HepG2 (cell line): ENCODE results near the gene CTRL. TPM values are rescaled to one million over a fixed set of nuclear protein-coding genes. Genes with fewer than 3 reads are reported as not detected.

Source experiments
- AKNA ChIP-seq: sonication (generic); formaldehyde crosslinking; IDR thresholded peaks from 2 replicates; pipeline ENCODE4 v1.4.0; 2020; ENCODE audit warnings: missing genetic modification reagents, borderline replicate concordance
- ARID4A ChIP-seq: sonication (generic); formaldehyde crosslinking; IDR thresholded peaks from 2 replicates; pipeline ENCODE4 v1.5.0; 2020; ENCODE audit warnings: mild to moderate bottlenecking, missing genetic modification reagents, borderline replicate concordance
- CBFB ChIP-seq: sonication (generic); formaldehyde crosslinking; IDR thresholded peaks from 2 replicates; pipeline ENCODE4 v1.4.0; 2020; ENCODE audit warnings: missing genetic modification reagents
- DPF2 ChIP-seq: sonication (generic); formaldehyde crosslinking; IDR thresholded peaks from 2 replicates; pipeline ENCODE4 v1.4.0; 2020; ENCODE audit warnings: mild to moderate bottlenecking, low read depth, missing genetic modification reagents, borderline replicate concordance
- ELF3 ChIP-seq: IDR thresholded peaks from 2 replicates; pipeline ENCODE4 v1.6.1; 2016; ENCODE audit warnings: missing genetic modification reagents, missing compliant biosample characterization
- GZF1 ChIP-seq: sonication (generic); formaldehyde crosslinking; IDR thresholded peaks from 2 replicates; pipeline ENCODE4 v1.5.1; 2020; ENCODE audit warnings: mild to moderate bottlenecking, missing genetic modification reagents
- KAT8 ChIP-seq: IDR thresholded peaks from 2 replicates; pipeline ENCODE4 v1.6.1; 2016; ENCODE audit warnings: missing genetic modification reagents, missing compliant biosample characterization
- RELA ChIP-seq: sonication (generic); formaldehyde crosslinking; IDR thresholded peaks from 2 replicates; pipeline ENCODE4 v1.4.0; 2020; ENCODE audit warnings: missing genetic modification reagents
- REXO4 ChIP-seq: sonication (generic); formaldehyde crosslinking; IDR thresholded peaks from 2 replicates; pipeline ENCODE4 v1.8.0; 2022; ENCODE audit warnings: missing genetic modification reagents, mild to moderate bottlenecking, borderline replicate concordance
- SNAPC2 ChIP-seq: sonication (generic); formaldehyde crosslinking; IDR thresholded peaks from 2 replicates; pipeline ENCODE4 v1.8.1; 2022; ENCODE audit warnings: mild to moderate bottlenecking, missing genetic modification reagents
- TARDBP ChIP-seq: sonication (generic); formaldehyde crosslinking; IDR thresholded peaks from 2 replicates; pipeline ENCODE4 v1.8.0; 2022; ENCODE audit warnings: mild to moderate bottlenecking, missing genetic modification reagents
- ZBTB39 ChIP-seq: sonication (generic); formaldehyde crosslinking; IDR thresholded peaks from 2 replicates; pipeline ENCODE4 v1.5.0; 2020; ENCODE audit warnings: missing genetic modification reagents
- ZNF121 ChIP-seq: sonication (generic); formaldehyde crosslinking; IDR thresholded peaks from 2 replicates; pipeline ENCODE4 v1.5.0; 2020; ENCODE audit warnings: mild to moderate bottlenecking, missing genetic modification reagents
- ZNF124 ChIP-seq: sonication (generic); formaldehyde crosslinking; IDR thresholded peaks from 2 replicates; pipeline ENCODE4 v1.4.0; 2020; ENCODE audit warnings: missing genetic modification reagents
- ZNF264 ChIP-seq: sonication (generic); formaldehyde crosslinking; IDR thresholded peaks from 2 replicates; pipeline ENCODE4 v1.4.0; 2020; ENCODE audit warnings: missing genetic modification reagents
- ZNF280B ChIP-seq: sonication (generic); formaldehyde crosslinking; IDR thresholded peaks from 2 replicates; pipeline ENCODE4 v1.5.0; 2020; ENCODE audit warnings: missing genetic modification reagents, mild to moderate bottlenecking, borderline replicate concordance
- ZNF337 ChIP-seq: sonication (generic); formaldehyde crosslinking; IDR thresholded peaks from 2 replicates; pipeline ENCODE4 v1.5.1; 2020; ENCODE audit warnings: missing genetic modification reagents, low read depth, mild to moderate bottlenecking, borderline replicate concordance
- ZNF382 ChIP-seq: sonication (generic); formaldehyde crosslinking; IDR thresholded peaks from 2 replicates; pipeline ENCODE4 v1.5.0; 2020; ENCODE audit warnings: missing genetic modification reagents, mild to moderate bottlenecking, borderline replicate concordance
- polyA plus RNA-seq, 8 experiments: library from polyadenylated mRNA; depleted of rRNA in 3 of 8; stranded (reverse) in 7 of 8; unstranded in 1 of 8; fragments of >200 nt; fragmentation: Illumina TruSeq in 4 of 8; extraction: Trizol in 4 of 8; gene quantifications; 2 replicates each; pipeline versions ENCODE4 v1.2.1 to v1.2.3, GENCODE V29; 2011 to 2016; ENCODE audit warnings: low read depth in 4 of 8, missing spikeins in 1 of 8, mixed read lengths in 1 of 8; ENCODE audit not compliant: insufficient read depth in 1 of 8
- total RNA-seq, 5 experiments: library from RNA; depleted of rRNA; stranded (reverse); fragments of >200 nt; fragmentation: Illumina TruSeq; extraction: Trizol; gene quantifications; 2 replicates each; pipeline ENCODE4 v1.2.3, GENCODE V29; 2016; ENCODE audit warnings: low read depth in 1 of 5

The CTRL gene
- total and polyA plus RNA-seq, 2 of the 13 experiments (the other 11 are each of a cell fraction or from before 2014, with no cell fraction given), result 1.9 to 2.7 TPM

GRCh38 chr16:67883872-67884261, 47.8 kb downstream of the CTRL start (continued):
- no peak for TF ChIP-seq DPF2 (CRISPR knock-in tag)
- TF ChIP-seq ZNF264 (CRISPR knock-in tag), result no peak
- no peak for TF ChIP-seq ZNF337 (CRISPR knock-in tag)
- peak; percentile 46; the same call in 1 of the 2 replicates for TF ChIP-seq ZNF124
- TF ChIP-seq ZNF121 (CRISPR knock-in tag), result no peak
- no peak for TF ChIP-seq ZNF382 (CRISPR knock-in tag)
- no peak; the same call in 1 of the 2 replicates for TF ChIP-seq ZNF280B (CRISPR knock-in tag)
- no peak for TF ChIP-seq SNAPC2 (CRISPR knock-in tag)
- peak; percentile 43; the same call in 1 of the 2 replicates for TF ChIP-seq TARDBP (CRISPR knock-in tag)
- TF ChIP-seq RELA (CRISPR knock-in tag), result 0 out of 2 replicates have a peak, but pooled peaks have one; percentile 77
- no peak for TF ChIP-seq AKNA (CRISPR knock-in tag)
- 0 out of 2 replicates have a peak, but pooled peaks have one; percentile 39 for TF ChIP-seq CBFB (CRISPR knock-in tag)
- no peak for TF ChIP-seq REXO4 (CRISPR knock-in tag)
- TF ChIP-seq ELF3 (CRISPR knock-in tag), result 0 out of 2 replicates have a peak, but pooled peaks have one; percentile 27
- no peak for TF ChIP-seq KAT8 (CRISPR knock-in tag)
- TF ChIP-seq ZBTB39 (CRISPR knock-in tag), result no peak
- TF ChIP-seq ARID4A (CRISPR knock-in tag), result no peak; the same call in 1 of the 2 replicates
- TF ChIP-seq GZF1 (CRISPR knock-in tag), result no peak
